SKM-1 treated with dmso at 0.1 percent for 144 hours (cell line): ENCODE data around the gene TIE1.

Experiments used
- DNase-seq: peaks from one replicate; lab custom pipeline; 2025; ENCODE audit not compliant: unreplicated experiment; lab: John Stamatoyannopoulos, UW

Gene TIE1

GRCh38 chr1:43334453-43335205 lies 33.8 kb downstream of the TIE1 start:
- DNase-seq = no peak

- DNase-seq = no peak
Observed at GRCh38 chr1:43337588-43337987, 36.8 kb downstream of the TIE1 start, which contains the start of gene MPL. TSS of gene MPL (plus strand) at chr1:43337818. CDS start at chr1:43337849, 31 bp downstream.

GRCh38 chr1:43338001-43338400 lies 37.2 kb downstream of the TIE1 start:
- DNase-seq = no peak

GRCh38 chr1:43339584-43340232 lies 38.9 kb downstream of the TIE1 start:
- DNase-seq = no peak

- DNase-seq = no peak
Observed at GRCh38 chr1:43340559-43340958, 39.8 kb downstream of the TIE1 start.

GRCh38 chr1:43344267-43344850 lies 43.6 kb downstream of the TIE1 start:
- no peak for DNase-seq

- DNase-seq = no peak
Observed at GRCh38 chr1:43345120-43345519, 44.3 kb downstream of the TIE1 start.

- no peak for DNase-seq
Observed at GRCh38 chr1:43346636-43347035, 45.9 kb downstream of the TIE1 start.

- DNase-seq = no peak
Observed at GRCh38 chr1:43348343-43348808, 47.6 kb downstream of the TIE1 start.

GRCh38 chr1:43348809-43349593 lies 48.2 kb downstream of the TIE1 start:
- DNase-seq = no peak

- DNase-seq = peak; percentile 83
Observed at GRCh38 chr1:43349594-43350306, 49.0 kb downstream of the TIE1 start.

- DNase-seq = no peak
Observed at GRCh38 chr1:43350976-43351375, 50.2 kb downstream of the TIE1 start.

GRCh38 chr1:43351421-43352350 lies 50.9 kb downstream of the TIE1 start:
- no peak for DNase-seq

- no peak for DNase-seq
Observed at GRCh38 chr1:43352351-43352705, 51.5 kb downstream of the TIE1 start.

GRCh38 chr1:43352881-43353280 lies 52.1 kb downstream of the TIE1 start:
- peak; percentile 14 for DNase-seq

GRCh38 chr1:43354471-43354870 lies 53.7 kb downstream of the TIE1 start:
- no peak for DNase-seq

- DNase-seq = no peak
Observed at GRCh38 chr1:43354936-43355335, 54.2 kb downstream of the TIE1 start.

GRCh38 chr1:43357251-43357650 lies 56.5 kb downstream of the TIE1 start:
- no peak for DNase-seq

- peak; percentile 56 for DNase-seq
Observed at GRCh38 chr1:43358121-43358745, 57.5 kb downstream of the TIE1 start.
